Testis (tissue), 3 donors: Measurements from ENCODE around the gene CDK14. TPM values are rescaled to one million over a fixed set of nuclear protein-coding genes. Genes with fewer than 3 reads are reported as not detected.

ENCODE experiments used
- DNase-seq: peaks from one replicate; pipeline ENCODE4 v3.0.0-alpha.2; 2019
- H3K27ac ChIP-seq, 2 donors: fragments of 200-600 bp; sonication (generic); one replicate each; pipeline ENCODE4 v1.5.1; 2019
- H3K27me3 ChIP-seq: fragments of 200-600 bp; sonication (generic); one replicate; pipeline ENCODE4 v1.5.1; 2019
- H3K36me3 ChIP-seq: fragments of 200-600 bp; sonication (generic); one replicate; pipeline ENCODE4 v1.5.1; 2017; ENCODE audit warnings: low read depth; ENCODE audit errors: missing control alignments
- H3K4me1 ChIP-seq: fragments of 200-600 bp; sonication (generic); one replicate; pipeline ENCODE4 v1.5.1; 2019
- H3K4me3 ChIP-seq, 2 donors: fragments of 200-600 bp; sonication (generic); one replicate each; pipeline ENCODE4 v1.5.1; 2017 to 2019
- H3K9me3 ChIP-seq: fragments of 200-600 bp; sonication (generic); one replicate; pipeline ENCODE4 v1.5.1; 2017
- POLR2A ChIP-seq: fragments of 450-650 bp; IDR thresholded peaks from one replicate; pipeline ENCODE4 v1.6.1; 2017; ENCODE audit warnings: antibody characterized with exemption, mild to moderate bottlenecking, moderate library complexity
- WGBS, 2 donors: methylation state at CpG; one replicate each; pipeline ENCODE4 v1.1.5; 2018; 5-methylcytosine and 5-hydroxymethylcytosine counted together
- intact Hi-C: fragments of 100-400 bp; cut with DNase I; formaldehyde crosslinking; loops from one replicate; pipeline ENCODE4 v1.15.1; 2023; ENCODE audit warnings: low total_unique reads
- polyA plus RNA-seq: library from polyadenylated mRNA; stranded (reverse); fragments of 350-450 nt; fragmentation: Illumina TruSeq; extraction: RNeasy Lipid Tissue Mini Kit (QIAGEN cat#74804); gene quantifications from one replicate; pipeline ENCODE4 v1.2.3, GENCODE V29; 2014; ENCODE audit warnings: low read depth, low replicate concordance; ENCODE audit not compliant: insufficient read depth
- total RNA-seq, 2 donors: library from RNA; depleted of rRNA; stranded (reverse); fragments of >200 nt; gene quantifications; one replicate each; pipeline ENCODE4 v1.2.3, GENCODE V29; 2016
- TF ChIP-seq, protein P1 (sequence below), 3 experiments: fragments of 450-650 bp in 2 of 3; fragments of 200-600 bp in 1 of 3; sonication (generic) in 1 of 3; IDR thresholded peaks; one replicate each; pipeline ENCODE4 v1.5.1; 2016 to 2019; ENCODE audit warnings: antibody characterized with exemption in 3 of 3, mild to moderate bottlenecking in 2 of 3, moderate library complexity in 1 of 3

CDK14 gene
- total and polyA plus RNA-seq, 3 donors from 2014 or later = 18.9 to 22.7 (median 19.5) TPM

DNA sequence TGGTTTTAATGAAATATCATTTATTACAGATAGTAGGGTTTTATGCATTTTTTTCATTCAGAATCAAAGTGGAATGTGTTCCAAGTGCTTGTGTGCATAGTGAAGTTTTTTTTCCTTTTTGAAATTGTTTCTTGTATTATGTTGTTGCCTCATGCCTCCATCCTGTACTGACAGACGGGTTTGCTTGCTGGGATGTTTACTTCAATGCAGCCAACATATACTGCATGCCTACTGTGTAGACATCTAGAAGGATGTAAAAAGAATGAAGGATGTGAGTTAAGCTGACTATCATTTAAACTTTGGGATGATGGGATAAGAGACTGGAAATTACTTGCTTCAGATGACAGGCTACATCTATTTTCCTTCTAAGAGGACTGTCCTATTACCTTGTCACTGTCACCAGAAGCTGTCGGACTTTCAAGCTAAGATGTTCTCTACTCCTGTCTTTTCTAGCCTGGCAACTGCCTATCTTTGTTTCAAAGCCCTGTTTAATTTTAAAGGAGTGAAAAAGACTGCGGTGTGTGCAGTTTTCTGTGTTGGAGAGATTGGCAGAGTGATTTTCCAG, 243.7 kb downstream of the CDK14 start:
- H3K4me1 ChIP-seq = no peaks in the 10 kb centered on the region
- H3K36me3 ChIP-seq = no peaks in the 10 kb centered on the region
- no peak overlapping the region for H3K27ac ChIP-seq
- WGBS, 2 donors = 90 to 91% methylated on average over 3 of the region's 3 CpGs
- DNase-seq = no peak
- intact Hi-C loops = no loop called here
- no peaks in the 10 kb centered on the region for H3K27me3 ChIP-seq
- H3K4me3 ChIP-seq = no peak overlapping the region
- H3K9me3 ChIP-seq = no peaks in the 10 kb centered on the region
- no peak for TF ChIP-seq POLR2A
- TF ChIP-seq, protein P1, sequence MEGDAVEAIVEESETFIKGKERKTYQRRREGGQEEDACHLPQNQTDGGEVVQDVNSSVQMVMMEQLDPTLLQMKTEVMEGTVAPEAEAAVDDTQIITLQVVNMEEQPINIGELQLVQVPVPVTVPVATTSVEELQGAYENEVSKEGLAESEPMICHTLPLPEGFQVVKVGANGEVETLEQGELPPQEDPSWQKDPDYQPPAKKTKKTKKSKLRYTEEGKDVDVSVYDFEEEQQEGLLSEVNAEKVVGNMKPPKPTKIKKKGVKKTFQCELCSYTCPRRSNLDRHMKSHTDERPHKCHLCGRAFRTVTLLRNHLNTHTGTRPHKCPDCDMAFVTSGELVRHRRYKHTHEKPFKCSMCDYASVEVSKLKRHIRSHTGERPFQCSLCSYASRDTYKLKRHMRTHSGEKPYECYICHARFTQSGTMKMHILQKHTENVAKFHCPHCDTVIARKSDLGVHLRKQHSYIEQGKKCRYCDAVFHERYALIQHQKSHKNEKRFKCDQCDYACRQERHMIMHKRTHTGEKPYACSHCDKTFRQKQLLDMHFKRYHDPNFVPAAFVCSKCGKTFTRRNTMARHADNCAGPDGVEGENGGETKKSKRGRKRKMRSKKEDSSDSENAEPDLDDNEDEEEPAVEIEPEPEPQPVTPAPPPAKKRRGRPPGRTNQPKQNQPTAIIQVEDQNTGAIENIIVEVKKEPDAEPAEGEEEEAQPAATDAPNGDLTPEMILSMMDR (IDR thresholded peaks at IDR 0.05) = no peak

DNA sequence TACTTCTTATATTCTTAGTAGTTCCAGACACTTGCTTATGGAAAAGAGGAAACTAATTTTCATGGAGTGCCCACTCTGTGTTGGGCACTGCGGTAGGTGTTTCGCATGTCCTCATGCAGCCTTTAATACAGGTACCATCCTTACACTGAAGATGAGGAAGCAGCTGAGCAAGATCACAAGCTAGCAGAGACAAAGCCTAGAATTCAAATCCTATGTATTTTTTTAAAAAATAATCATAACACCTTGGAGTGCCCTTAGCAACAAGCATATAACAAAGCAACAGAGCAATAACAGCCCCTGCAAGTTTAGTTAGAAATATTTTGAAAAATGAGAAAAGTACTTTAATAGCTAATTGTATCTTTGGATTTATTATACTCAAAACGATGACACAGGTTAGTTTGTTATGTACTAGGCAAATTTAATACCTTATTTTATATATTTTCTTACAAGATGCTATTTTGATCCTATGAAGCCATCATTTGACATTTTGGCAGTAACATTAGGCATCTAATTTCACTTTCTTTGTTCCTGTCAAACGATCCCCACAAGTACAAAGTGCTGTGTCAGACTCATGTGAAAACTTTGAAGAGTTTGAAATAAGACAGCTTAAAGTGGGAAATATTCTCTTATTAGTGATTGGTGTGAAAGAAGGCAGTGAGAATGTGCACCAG, 245.8 kb downstream of the CDK14 start:
- TF ChIP-seq, protein P1 (IDR thresholded peaks at IDR 0.05) = no peak
- no peak for TF ChIP-seq POLR2A
- intact Hi-C loops = no loop called here
- no peaks in the 10 kb centered on the region for H3K36me3 ChIP-seq
- H3K4me1 ChIP-seq = no peaks in the 10 kb centered on the region
- H3K27me3 ChIP-seq = no peaks in the 10 kb centered on the region
- no peak overlapping the region for H3K27ac ChIP-seq
- no peak for DNase-seq
- no peaks in the 10 kb centered on the region for H3K9me3 ChIP-seq
- 82 to 86% methylated on average over 4 of the region's 4 CpGs for WGBS, 2 donors
- H3K4me3 ChIP-seq = no peak overlapping the region

DNA sequence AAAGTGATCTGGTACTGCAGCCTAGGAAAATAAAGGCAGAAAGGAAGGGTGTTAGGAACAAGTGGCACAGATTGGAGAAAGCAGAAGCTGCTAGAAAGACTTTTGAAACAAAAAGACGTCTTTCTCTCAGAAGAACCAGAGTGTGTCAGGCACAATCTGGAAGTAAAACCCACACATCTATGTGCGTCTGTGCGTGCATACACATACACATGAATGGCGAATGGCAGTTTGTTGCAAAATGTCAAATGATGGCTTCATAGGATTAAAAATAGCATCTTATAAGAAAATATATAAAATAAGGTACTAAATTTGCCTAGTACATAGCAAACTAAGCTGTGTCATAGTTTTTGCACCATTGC, 246.3 kb downstream of the CDK14 start:
- no peaks in the 10 kb centered on the region for H3K9me3 ChIP-seq
- 78 to 87% methylated on average over 4 of the region's 4 CpGs for WGBS, 2 donors
- intact Hi-C loops = no loop called here
- no peaks in the 10 kb centered on the region for H3K36me3 ChIP-seq
- no peak for DNase-seq
- TF ChIP-seq, protein P1 (IDR thresholded peaks at IDR 0.05) = no peak
- TF ChIP-seq POLR2A = no peak
- no peak overlapping the region for H3K4me3 ChIP-seq
- H3K4me1 ChIP-seq = no peaks in the 10 kb centered on the region
- H3K27ac ChIP-seq = no peak overlapping the region
- H3K27me3 ChIP-seq = no peaks in the 10 kb centered on the region

GRCh38 chr7:90843472-90843871, 247.4 kb downstream of the CDK14 start:
- Histone ChIP-seq H3K4me3 (no peak overlapping the region), H3K27ac (no peak overlapping the region), H3K4me1 (no peaks in the 10 kb centered on the region), H3K27me3 (no peaks in the 10 kb centered on the region), H3K36me3 (no peaks in the 10 kb centered on the region), H3K9me3 (no peaks in the 10 kb centered on the region)
- DNase-seq = no peak
- intact Hi-C loops = no loop called here
- no peak for TF ChIP-seq POLR2A
- TF ChIP-seq, protein P1 (IDR thresholded peaks at IDR 0.05) = no peak

GRCh38 chr7:90844421-90844820, 248.3 kb downstream of the CDK14 start:
- Histone ChIP-seq H3K36me3 (no peaks in the 10 kb centered on the region), H3K27me3 (no peaks in the 10 kb centered on the region), H3K4me1 (no peaks in the 10 kb centered on the region), H3K4me3 (no peak overlapping the region), H3K9me3 (no peaks in the 10 kb centered on the region), H3K27ac (no peak overlapping the region)
- WGBS, 2 donors = 63 to 70% methylated on average over 1 of the region's 1 CpG
- intact Hi-C loops = no loop called here
- no peak for TF ChIP-seq POLR2A
- TF ChIP-seq, protein P1 (IDR thresholded peaks at IDR 0.05) = no peak
- no peak for DNase-seq
